Fibroblast of gingiva (primary cell): ENCODE measurements around the gene RAP1GDS1.
A peak's percentile ranks its signal among the peaks of the same experiment; 100 is the strongest.
"Not testable (repeated sequence)": the region's sequence is repeated elsewhere in the genome, so short reads cannot be mapped to it uniquely, and the experiment has no call there.

ENCODE experiments used
- DNase-seq: peaks from one replicate; pipeline ENCODE4 v3.0.0-alpha.2; 2011; ENCODE audit warnings: low read depth

The RAP1GDS1 gene

DNA sequence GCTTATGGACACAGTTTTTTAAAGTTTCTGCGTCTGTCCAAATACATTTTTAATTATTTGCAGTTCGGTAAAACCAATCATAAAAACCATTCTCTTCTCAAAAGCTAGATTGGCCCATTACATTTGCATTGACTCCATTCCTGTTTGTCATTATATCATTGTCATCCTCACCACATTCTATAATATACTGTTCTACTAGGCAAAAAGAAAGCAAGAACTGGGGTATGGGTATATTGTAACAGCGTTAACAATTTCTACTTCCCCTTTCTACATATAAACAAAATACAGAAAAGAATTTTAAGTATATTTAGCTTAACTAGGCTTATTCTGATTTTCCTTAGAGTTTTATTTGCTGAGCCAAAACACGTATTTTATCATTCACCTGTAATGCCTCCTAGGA lies 91.8 kb downstream of the RAP1GDS1 start:
- no peak for DNase-seq

DNA sequence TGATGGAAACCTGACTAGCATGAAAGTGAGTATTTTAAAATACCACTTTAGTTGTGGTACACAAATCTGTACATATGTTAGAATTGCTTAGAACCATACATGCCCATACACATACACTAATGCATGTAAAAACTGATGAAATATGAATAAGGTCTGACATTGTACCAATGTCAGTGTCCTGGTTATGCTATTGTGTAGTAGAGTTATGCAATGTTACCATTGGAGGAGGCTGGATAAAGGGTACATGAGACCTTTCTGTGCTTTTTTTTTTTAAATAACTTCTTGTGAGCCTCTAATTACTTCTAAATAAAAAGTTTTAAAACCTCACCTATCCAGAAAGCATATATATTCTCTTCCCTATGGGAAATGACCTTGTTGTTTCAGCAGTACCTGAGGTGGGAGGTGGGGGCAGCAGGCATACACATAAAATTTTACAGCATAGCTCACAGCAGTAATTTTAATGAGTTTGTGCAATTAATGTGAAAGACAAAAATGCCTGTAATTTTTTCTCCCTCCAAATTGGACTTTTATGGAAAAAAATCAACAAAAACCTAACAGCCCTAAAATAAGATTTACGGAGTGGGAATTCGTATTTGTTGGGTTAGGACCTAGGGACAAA lies 97.6 kb downstream of the RAP1GDS1 start:
- no peak for DNase-seq

DNA sequence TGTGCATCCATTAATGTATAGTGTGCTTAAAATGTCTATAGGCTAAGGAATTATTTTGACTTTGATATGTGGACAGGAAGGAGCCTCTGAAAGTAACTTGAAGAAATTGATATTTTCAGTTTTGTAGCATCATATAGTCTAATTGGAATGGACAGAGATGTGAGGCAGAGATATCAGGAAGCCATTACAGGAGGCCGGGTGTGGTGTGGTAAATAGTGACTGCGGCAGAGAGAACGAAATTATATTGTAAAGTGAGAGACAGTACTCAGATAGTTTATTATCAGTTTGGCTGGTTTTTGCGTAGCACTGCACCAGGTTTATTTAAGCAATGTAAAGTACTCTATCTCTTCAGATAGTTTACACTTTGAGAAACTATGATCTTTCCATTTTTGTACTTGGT lies 98.5 kb downstream of the RAP1GDS1 start:
- no peak for DNase-seq

DNA sequence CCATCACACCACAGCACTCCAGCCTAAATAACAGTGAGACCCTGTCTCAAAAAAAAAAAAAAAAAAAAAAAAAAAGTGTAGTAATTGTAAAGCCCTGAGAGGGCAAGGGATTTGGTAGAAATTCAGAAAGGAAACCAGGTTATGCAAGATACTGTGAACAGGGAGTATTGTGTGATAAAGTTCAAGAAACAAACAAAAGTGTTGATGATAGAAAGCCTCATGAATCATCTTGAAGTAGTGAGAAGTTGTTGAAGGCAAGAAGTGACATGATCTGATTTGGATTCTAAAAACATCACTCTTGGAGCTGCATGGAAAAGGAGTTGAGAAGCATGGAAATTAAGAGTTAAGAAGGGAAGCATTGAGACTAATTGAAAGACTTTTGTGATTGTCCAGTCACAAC lies 102.2 kb downstream of the RAP1GDS1 start:
- no peak for DNase-seq

DNA sequence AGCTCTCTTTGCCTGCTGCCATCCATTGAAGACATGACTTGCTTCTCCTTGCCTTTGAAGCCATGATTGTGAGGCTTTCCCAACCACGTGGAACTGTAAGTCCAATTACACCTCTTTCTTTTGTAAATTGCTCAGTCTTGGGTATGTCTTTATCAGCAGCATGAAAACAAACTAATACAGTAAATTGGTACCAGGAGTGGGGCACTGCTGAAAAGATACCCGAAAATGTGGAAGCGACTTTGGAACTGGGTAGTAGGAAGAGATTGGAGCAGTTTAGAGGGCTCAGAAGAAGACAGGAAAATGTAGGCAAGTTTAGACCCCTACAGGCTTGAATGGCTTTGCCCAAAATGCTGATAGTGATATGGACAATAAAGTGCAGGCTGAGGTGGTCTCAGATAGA lies 105.1 kb downstream of the RAP1GDS1 start:
- not testable (repeated sequence) for DNase-seq

DNA sequence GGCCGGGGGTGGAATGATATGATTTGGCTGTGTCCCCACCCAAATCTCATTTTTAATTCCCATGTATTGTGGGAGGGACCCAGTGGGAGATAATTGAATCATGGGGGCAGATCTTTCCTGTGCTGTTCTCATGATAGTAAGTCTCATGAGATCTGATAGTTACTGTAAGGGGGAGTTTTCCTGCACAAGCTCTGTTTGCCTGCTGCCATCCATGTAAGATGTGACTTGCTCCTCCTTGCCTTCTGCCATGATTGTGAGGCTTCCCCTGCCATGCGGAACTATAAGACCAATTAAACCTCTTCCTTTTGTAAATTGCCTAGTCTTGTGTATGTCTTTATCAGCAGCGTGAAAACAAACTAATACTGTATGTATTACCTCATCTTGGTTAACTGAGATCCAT lies 106.8 kb downstream of the RAP1GDS1 start:
- DNase-seq, result not testable (repeated sequence)

DNA sequence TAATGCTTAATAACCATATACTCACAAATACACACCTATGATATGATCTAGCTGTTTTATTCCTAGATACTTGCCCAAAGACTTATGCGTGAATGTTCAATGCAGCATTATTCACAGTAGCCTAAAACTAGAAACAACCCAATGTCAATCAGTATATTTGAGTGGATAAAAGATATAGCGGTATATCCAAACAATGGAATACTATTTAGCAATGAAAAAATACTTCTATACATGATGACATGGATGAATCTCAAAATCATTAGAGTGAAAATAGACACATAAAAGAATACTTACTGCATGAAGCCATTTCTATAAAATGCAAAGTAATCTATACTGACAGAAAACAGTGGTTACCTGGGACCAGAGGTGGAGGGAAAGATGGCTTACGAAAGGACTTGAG lies 108.1 kb downstream of the RAP1GDS1 start:
- no peak for DNase-seq

DNA sequence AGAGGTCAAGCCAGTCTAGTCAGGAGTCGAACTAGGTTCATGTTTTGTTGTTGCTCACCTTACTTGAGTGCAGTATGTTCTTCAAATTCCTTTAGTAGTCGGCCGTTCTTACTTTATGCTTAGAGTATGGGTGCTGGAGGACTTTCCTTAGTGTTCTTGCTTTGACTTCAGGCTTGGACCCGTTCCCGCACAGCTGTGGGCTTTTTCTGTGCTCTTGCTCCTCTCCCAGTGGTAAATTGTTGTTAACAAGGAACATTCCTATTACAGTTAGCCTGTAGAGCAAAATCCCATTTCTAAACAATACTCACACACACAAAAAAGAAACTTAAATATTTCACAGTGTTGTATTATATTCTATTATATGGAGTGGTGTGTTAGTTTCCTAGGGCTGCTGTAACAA lies 113.5 kb downstream of the RAP1GDS1 start:
- no peak for DNase-seq

DNA sequence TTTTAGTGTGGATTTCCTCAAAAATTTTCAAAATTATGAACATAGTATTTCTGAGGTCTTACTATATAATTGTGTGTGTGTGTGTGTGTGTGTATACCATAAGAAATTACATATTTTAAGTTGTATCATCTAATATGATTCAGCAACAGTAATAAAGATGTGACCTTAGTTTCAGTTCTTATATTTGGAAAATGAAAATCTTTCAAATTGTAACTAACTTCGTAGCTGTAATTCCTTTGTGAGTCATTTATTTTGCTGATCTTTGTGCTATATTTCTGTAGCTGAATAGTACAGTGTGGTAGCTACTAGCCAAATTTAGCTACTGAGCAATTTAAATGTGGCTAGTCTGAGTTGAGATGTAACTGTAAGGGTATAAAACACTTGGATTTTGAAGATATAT lies 116.4 kb downstream of the RAP1GDS1 start:
- DNase-seq, result peak; percentile 46

DNA sequence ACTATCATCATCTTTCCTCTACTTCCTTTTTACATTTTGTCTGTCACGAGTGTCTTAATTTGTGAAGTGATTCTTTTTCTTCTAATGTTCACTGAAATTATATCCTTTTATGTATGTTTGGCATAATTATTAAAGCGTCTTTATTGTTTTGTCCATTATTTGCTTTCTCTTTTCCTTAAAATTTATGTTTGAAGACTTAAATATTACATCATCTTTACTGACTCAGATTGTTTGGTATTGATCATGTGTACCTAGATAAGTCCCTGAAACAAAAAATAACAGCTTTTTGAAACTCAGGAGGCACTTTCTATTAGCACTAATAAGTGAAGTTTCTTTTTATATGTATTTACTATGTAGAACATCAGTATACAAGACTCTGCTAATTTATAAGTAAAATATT lies 120.1 kb downstream of the RAP1GDS1 start:
- no peak for DNase-seq

DNA sequence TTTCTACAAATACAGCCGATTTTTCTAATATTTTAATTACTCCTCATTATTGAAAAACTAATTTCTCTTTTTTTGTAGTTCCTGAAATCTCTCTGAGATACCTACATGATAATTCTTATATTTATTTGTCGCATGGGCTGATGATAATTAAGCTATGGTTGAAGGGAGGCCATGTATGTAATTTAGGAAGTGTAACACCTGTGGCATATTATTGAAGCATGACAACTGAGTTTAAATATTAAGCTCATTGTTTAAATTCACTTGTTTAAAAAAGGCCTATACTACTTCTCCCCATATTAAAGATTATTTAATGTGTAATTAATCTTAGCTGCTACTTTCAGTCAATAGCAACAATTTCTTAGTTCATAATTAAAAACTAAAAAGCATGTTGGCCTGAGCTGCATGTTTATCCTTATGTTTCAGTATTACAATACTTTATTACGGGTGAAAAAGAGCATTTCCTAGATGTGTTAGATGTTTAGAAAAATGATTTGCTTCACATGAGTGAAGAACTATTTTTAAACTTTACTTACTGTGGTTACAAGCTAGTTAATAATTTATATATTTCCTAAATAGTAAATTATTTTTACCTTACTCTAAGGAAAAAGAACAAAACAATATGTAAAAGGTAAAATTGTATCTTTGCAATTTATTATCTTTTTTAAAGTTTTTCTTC lies 122.4 kb downstream of the RAP1GDS1 start:
- no peak for DNase-seq

DNA sequence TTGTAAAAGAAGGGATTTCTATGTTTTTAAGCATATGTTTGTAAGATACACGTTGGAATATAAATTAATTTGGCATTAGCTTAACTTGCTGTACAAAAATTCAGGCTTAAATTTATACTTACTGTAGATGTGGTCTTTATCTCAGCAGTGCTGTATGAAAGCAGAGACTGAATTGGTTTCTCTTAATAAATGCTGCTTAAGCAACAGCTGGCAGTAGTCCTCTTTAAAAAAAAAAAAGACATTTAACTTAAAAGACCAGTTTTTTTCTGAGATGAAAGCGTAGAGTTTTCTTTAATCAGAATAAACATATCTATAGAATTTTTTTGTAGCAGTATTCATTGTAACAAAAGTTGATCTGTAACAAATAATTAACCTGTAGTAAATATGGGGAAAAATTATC lies 124.6 kb downstream of the RAP1GDS1 start:
- no peak for DNase-seq

DNA sequence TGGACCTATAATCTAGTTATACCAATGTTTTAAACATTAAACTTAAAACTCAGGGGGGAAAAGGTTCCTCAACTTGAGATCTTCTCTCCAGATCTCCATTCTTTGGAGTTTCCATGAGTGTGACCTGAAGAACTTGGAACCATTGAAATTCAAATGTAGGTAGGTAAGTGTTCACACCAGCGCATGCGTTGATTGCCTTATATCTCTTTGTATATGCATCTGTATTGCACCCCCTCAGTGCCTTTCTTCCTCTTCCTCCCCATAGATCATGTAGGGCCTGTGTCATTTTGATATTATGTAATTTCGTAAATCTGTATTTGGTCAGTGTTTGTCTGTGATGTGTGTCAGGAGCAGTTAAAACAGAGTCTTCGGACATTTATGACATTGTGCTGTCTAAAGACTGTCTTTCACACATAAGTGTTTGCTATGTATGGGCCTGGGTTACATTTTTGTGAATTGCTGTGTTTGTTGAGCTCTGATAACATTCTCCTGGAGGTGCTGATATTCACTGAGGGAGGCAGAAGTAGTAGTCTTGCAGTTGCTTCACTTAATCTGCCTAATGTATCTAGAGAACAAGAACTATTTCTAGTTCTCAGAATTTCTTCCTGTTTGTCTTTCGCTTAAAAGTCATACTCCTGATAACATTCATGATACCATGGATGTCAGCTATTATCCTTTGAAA lies 126.3 kb downstream of the RAP1GDS1 start:
- DNase-seq, result no peak

DNA sequence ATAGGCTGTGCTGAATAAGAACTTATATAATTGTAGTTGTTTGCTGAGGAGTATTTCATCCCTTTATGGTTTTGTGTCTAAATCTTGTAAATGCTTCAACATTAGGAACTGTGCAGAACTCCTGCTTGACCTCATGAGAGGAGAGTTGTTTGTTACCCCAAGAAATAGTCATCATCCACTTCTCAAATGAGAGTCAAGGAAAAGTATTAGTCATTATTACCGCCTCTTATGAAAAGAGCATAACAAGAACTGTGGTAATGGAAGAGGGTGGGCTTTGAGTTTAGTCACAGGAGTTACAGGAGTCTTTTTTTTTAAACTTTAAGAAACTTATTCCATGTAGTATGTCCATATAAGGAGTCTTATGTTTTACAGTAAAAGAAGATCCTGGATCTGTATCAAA lies 132.9 kb downstream of the RAP1GDS1 start:
- DNase-seq, result no peak

DNA sequence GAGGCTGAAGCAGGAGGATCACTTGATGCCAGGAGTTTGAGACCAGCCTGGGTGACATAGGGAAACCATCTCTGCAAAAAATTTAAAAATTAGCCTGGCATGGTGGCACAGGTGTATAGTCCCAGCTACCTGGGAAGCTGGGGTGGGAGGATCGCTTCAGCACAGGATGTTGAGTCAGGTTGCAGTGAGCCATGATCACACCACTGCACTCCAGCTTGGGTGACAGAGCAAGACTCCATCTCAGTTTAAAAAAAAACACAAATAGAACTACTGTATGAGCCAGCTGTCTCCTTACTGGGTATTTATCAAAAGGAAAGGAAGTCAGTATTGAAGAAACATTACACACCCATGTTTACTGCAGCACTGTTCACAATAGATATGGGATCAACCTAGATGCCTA lies 138.7 kb downstream of the RAP1GDS1 start:
- DNase-seq, result no peak

DNA sequence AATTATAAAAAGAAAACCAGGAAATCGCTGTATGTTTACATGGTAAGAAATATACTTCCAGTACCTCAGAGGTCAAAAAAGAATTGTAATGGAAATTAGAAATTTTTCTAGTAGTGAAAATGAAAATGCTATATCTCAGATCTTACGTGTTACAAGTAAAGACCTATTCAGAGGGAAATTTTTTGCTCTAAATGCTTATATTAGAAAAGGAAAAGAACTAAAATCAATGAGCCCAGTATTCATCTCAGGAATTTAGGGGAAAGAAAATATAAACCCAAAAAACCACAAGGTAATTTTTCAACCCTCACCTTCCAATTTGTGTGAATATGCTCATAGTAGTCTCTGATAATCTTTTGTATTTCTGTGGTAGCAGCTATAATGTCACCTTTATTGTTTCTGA lies 145.6 kb downstream of the RAP1GDS1 start:
- no peak for DNase-seq

DNA sequence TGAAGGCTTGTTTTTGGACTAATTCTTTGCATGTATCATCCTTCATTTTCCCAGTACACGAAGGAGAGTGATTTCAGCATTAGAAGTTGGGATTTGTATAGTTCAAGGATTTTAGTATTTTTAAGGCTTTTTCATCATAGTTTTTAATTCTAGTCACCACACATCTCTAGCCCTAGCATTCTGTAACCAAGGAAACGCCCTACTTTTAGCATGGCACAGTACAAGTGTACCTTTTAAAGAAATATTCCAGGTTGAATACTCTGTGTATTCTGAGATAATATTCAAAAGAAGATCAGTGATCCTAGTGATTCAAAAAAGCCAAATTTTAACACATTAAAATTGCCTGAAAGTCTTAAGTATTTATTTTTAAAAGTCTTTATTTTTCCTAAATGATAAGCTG lies 150.5 kb downstream of the RAP1GDS1 start:
- DNase-seq, result no peak

DNA sequence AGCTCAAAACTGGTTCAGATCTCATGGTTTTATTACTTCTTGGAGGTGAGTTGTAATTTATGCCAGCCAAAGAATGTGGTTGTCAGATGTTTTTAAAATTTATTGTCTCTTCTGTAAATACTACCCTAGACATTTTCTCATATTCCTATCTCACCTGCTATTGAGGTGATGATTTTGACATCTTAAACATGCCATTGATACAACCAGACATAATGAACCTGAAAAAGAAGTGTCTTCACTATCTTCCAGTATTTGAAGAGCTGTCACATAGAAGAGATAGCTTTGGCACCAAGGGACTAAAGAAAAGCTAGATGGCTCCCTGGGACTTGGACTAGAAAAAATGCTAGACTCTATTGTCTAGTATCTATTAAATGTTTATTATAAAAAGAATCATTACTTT lies 155.7 kb downstream of the RAP1GDS1 start:
- DNase-seq, result no peak

DNA sequence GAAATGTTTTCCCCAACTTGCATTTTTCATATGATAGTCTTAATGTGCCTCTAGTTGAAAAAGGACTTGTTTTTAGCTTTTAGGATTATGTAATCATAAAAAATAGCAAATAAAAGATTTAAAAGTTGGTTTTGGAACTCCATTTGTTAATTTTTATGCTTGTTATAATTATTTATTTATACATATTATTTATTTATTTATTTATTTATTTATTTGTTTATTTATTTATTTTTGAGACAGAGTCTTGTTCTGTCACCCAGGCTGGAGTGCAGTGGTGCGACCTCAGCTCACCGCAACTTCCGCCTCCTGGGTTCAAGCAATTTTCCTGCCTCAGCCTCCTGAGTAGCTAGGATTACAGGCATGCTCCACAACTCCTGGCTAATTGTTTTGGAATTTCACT lies 159.0 kb downstream of the RAP1GDS1 start:
- not testable (repeated sequence) for DNase-seq

DNA sequence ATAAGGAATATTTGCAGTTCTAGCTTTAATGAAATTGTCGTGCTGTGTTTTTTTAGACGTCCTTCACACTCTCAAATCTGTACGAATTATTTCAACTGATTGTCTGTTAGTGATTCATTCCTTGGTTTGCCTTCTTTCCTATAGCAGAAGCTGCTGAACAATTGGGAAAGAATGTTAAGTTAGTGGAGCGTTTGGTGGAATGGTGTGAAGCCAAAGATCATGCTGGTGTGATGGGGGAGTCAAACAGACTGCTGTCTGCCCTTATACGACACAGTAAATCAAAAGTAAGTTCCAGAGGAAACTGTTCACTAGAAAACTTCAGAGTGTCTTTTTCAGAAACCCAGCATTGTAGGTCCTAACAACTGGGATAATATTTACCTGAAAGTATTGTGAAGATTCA lies 159.9 kb downstream of the RAP1GDS1 start:
- no peak for DNase-seq

DNA sequence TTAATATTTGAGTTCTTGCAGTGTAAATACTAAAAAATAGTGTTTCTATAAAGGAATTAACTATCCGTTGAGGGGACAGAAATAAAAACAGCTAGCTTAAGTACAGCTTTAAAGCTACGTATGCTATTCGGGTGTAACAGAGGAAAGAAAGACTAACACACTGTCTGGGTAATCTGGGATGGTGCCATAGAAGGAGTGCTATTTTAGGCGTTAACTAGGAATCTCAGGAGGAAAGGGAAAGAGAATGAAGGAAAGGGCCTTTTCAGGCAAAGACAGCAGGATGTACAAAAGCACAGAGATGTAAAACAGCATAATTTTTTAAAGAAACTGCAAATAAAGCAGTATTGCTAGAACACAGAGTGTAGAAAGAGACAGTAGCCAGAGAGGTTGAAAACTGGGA lies 161.8 kb downstream of the RAP1GDS1 start:
- DNase-seq, result no peak

DNA sequence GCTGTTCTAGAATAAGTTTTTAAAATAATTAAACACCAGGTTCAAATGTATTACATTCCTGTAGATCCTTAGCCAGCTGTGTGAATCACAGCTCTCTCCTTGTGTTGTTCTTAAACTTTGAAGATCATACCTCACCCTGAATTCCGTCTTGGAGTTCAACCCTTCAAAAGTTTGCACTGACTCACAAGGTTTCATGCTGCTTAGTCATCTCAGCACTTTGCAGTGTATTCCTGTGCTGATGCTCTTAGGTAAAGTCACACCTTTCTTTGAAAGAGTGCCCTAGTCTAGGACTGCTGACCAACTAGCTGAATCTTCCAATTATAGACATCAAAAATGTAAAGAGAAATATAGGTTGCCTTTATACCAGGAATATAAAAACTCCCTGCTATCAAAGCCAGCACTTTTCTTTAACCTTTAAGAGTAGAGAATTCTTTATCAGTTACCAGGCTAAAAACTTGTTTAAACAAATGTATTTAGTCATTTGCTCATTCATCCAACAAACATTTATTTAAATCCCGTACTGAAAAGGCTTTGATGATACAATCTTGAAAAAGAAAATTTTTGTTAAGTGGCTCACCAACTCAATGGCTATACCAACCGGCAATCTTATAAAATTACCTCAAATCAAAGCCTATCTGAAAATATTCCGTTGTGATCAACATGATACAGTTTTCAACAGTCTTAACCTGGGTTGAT lies 169.7 kb downstream of the RAP1GDS1 start:
- DNase-seq, result peak; percentile 43

DNA sequence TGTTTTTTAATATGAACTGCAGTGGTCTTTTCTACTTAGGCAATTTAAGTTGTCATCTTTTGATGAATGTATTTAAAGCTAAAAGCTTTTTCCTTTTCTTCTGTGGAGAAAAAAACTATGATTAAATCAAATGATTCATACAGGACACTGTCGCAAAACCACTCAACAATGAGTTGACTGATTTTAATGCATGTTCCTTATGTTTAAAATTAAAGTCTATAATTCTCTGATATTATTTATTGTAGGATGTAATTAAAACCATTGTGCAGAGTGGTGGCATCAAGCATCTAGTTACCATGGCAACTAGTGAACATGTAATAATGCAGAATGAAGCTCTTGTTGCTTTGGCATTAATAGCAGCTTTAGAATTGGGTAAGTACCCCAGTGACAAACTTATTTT lies 172.5 kb downstream of the RAP1GDS1 start:
- DNase-seq, result no peak
